GM23248 (cell line): ENCODE results near the gene TRAPPC12.

ENCODE experiments used
- EZH2 ChIP-seq: fragments of 200-600 bp; sonication (generic); IDR thresholded peaks from 2 replicates; pipeline ENCODE4 v1.6.1; 2018; ENCODE audit warnings: antibody characterized with exemption, mild to moderate bottlenecking; ENCODE audit not compliant: insufficient read depth, poor library complexity, severe bottlenecking
- EZH2phosphoT487 ChIP-seq: fragments of 200-600 bp; sonication (generic); IDR thresholded peaks from 2 replicates; pipeline ENCODE4 v1.6.1; 2018; ENCODE audit warnings: antibody characterized with exemption, moderate library complexity, mild to moderate bottlenecking, low read depth; ENCODE audit not compliant: insufficient read depth

DNA sequence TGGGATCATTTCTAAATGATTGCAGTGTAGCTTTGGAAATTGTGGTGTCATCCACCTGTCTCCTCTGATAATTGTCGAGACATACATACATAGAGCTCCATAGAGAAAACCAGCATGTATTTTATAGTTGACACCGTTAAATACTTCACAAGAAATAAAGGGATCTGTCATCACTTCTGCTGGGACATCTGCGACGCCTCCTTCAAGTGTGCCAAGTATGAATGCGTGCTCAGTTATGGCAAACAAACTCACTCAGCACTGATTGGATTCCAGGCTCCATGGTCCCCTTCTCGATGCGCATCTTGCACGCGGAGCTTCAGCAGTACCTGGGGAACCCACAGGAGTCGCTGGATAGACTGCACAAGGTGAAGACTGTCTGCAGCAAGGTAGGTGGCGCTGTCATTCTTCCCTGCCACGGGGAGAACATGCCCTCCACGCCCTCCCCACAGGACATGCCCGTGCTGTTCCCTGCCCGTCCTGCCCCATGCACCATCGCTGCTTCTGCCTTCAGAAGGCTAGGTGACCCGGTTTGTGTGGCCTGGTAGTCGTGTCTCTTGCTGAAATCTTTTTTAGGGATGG, 64.1 kb downstream of the TRAPPC12 start:
- TF ChIP-seq EZH2phosphoT487 (no peak), EZH2 (no peak)
